BJ (cell line): ENCODE data around the gene SPRED2. TPM values are rescaled to one million over a fixed set of nuclear protein-coding genes. Genes with fewer than 3 reads are reported as not detected.

Source experiments
- CTCF ChIA-PET: fragments of 350-600 bp; formaldehyde crosslinking; extraction: SDS; loops from one replicate; lab custom pipeline; 2021; ENCODE audit warnings: antibody characterized with exemption, inconsistent platforms; lab: Yijun Ruan, JAX
- POLR2A ChIA-PET: fragments of 300-600 bp; sonication (Branson Sonifier 250); formaldehyde crosslinking; extraction: SDS; loops from one replicate; lab custom pipeline; 2021; ENCODE audit warnings: antibody characterized with exemption; lab: Charles Lee
- DNase-seq: peaks from one replicate; pipeline ENCODE4 v3.0.0-alpha.2; 2011; ENCODE audit warnings: low read depth
- H3K27me3 ChIP-seq: 2 replicates; pipeline ENCODE4 v1.6.0; 2011; ENCODE audit warnings: low read length; ENCODE audit not compliant: control insufficient read depth, insufficient read depth
- H3K36me3 ChIP-seq: 2 replicates; pipeline ENCODE4 v1.5.1; 2011; ENCODE audit warnings: low read length; ENCODE audit not compliant: control insufficient read depth, insufficient read depth
- H3K4me3 ChIP-seq: 2 replicates; pipeline ENCODE4 v1.5.1; 2011; ENCODE audit warnings: low read depth, mild to moderate bottlenecking, control low read depth, low read length
- polyA plus RNA-seq: library from polyadenylated mRNA; depleted of rRNA; stranded (reverse); fragments of >200 nt; gene quantifications from 2 replicates; pipeline ENCODE4 v1.2.3, GENCODE V29; 2011
- TF ChIP-seq, protein P1 (sequence below): IDR thresholded peaks from 2 replicates; pipeline ENCODE4 v1.5.1; 2011; ENCODE audit warnings: low read depth, mild to moderate bottlenecking, control low read depth, inconsistent platforms, low read length, moderate library complexity; ENCODE audit not compliant: insufficient read depth

SPRED2 gene
- polyA plus RNA-seq, 1 experiment = 13.1 TPM

DNA sequence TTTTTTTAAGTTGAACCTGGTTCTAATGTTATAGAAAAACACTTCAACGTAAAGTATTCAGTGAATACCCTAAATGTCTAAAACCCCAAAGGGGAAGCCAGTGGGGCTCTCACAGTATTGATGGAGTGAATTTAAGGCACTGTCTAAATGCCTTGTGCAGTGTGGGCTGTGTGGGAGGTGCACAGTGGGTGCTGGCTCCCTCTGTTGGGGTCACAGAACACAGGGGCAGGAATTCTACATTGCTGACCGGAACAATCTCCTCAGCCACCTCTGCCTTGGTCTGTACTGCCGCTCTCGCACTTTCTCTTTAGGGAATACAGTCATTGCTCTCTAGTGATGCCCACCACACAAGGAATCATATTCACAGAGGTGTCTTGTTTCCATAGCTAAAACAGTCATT lies 45.4 kb downstream of the SPRED2 start:
- ChIA-PET POLR2A (no interaction called here), CTCF (interaction anchor here (2.2 kb wide), 1 partner anchor 9 kb away, joined by 8 read pairs; no protein-coding TSS in a partner anchor)
- DNase-seq = no peak

DNA sequence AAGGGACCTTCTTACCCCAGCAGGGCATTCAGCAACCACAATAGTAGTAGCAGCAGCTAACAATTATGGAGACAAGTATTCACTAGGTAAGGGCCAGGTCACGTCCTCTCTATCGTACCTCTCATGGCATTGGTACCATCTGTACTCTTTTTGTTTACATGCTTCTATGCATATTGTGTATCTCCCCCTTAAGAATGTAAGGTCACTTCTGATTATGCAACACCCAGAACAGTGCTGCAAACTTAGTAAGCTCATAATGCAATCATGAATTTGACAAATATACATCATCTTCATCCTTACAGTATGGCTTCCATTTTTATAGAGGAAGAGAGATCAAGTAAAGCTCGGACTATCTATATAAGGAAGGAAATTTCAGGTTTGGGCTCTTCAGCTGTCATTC lies 46.1 kb downstream of the SPRED2 start:
- ChIA-PET POLR2A (interaction anchor here (0.5 to 0.6 kb wide), 3 partner anchors 85 to 302 kb away, joined by 4 to 14 read pairs (median 8); partner anchors contain the start of gene ACTR2), CTCF (interaction anchor here (1.2 to 2.2 kb wide), 2 partner anchors 10 to 13 kb away, joined by 3 to 8 read pairs; no protein-coding TSS in a partner anchor)
- no peaks in the 10 kb centered on the region for H3K36me3 ChIP-seq

More for the DNA sequence above, 45.4 kb downstream of the SPRED2 start:
- Histone ChIP-seq H3K27me3 (no peaks in the 10 kb centered on the region), H3K36me3 (no peaks in the 10 kb centered on the region), H3K4me3 (no peak overlapping the region)
- TF ChIP-seq, protein P1, sequence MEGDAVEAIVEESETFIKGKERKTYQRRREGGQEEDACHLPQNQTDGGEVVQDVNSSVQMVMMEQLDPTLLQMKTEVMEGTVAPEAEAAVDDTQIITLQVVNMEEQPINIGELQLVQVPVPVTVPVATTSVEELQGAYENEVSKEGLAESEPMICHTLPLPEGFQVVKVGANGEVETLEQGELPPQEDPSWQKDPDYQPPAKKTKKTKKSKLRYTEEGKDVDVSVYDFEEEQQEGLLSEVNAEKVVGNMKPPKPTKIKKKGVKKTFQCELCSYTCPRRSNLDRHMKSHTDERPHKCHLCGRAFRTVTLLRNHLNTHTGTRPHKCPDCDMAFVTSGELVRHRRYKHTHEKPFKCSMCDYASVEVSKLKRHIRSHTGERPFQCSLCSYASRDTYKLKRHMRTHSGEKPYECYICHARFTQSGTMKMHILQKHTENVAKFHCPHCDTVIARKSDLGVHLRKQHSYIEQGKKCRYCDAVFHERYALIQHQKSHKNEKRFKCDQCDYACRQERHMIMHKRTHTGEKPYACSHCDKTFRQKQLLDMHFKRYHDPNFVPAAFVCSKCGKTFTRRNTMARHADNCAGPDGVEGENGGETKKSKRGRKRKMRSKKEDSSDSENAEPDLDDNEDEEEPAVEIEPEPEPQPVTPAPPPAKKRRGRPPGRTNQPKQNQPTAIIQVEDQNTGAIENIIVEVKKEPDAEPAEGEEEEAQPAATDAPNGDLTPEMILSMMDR = no peak

DNA sequence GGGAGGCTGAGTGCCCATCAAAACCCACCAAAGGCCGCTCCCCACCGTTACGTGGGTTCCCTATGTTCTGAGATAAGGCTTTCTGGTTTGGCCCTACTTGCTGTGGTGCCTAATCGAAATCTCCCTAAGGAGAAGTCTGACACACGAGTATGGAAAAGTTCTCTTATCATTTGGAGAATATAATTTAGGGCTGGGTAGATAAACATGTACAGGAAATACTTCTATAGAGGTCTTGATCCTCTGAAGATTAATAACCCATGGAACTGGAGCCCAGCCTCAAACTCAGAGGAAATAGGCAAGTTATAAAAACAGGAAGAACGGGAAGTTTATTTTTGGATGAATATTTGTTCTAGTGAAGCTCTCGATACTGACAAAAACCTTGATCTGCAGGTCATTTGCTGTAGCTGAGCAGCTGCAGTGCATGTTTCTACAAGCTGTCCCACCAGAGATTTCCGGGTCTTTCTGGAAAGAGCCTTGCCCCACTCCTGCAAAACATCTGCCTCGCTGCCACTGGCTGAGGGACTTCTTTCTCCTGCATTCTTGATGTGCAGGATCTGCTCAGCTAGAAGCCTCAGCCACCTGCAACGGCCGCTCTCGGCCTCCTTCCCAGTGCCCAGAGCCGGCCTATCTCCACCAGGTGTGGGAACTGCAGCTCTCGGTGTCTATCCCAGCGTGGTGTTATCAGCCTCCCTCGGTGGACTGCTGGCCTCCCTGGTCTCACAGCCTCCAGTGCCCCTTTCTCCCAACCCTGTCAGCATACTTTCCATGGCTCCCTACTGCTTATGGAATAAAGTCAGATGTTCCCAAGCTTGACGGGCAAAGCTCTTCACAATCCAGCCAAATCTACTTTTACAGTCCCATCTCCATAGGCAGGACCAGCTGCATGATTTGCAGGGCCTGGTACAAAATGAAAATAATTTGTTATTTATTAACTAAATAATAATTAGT lies 48.6 kb downstream of the SPRED2 start:
- ChIA-PET POLR2A (no interaction called here), CTCF (interaction anchor here (0.5 to 2.2 kb wide), 4 partner anchors 11 to 33 kb away, joined by 3 to 8 read pairs (median 4); no protein-coding TSS in a partner anchor)
- H3K27me3 ChIP-seq = no peaks in the 10 kb centered on the region
- H3K36me3 ChIP-seq = no peaks in the 10 kb centered on the region
- no peak overlapping the region for H3K4me3 ChIP-seq
- no peak for DNase-seq
- TF ChIP-seq, protein P1 = no peak

More for the DNA sequence above, 46.1 kb downstream of the SPRED2 start:
- DNase-seq = no peak
- TF ChIP-seq, protein P1 = no peak
- Histone ChIP-seq H3K27me3 (no peaks in the 10 kb centered on the region), H3K4me3 (no peak overlapping the region)

DNA sequence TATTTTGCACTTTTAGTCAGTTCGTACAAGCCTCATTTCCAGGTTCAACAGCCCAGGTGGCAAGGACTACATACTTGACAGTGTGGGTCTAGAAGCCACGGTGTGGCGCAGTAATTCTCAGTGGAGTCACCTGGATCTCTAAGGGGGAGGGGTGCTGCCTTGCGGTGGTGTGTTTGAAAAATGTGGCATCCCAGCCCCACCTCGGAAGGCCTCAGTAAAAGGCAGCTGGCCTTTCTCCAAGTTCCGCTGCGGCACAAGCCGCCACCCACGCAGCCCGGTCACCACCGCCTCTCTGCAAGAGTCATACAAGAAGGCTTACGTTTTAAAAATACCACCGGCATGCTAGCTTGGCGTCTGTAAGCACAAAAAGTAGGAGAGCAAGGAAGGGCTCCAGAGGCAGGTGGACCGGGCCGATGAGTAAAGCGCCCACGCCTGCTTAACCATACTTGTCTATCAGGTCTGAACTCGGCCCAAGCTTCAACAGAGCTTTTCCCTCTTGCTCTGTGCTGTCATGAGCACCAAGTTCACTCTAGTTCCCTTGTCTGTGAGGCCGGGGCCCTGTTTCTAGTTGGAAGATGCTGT lies 49.5 kb downstream of the SPRED2 start:
- ChIA-PET POLR2A (no interaction called here), CTCF (interaction anchor here (0.5 to 2.2 kb wide), 4 partner anchors 10 to 32 kb away, joined by 3 to 8 read pairs (median 4); no protein-coding TSS in a partner anchor)
- DNase-seq = peak; percentile 53
- H3K4me3 ChIP-seq = no peak overlapping the region
- TF ChIP-seq, protein P1 = no peak
- H3K36me3 ChIP-seq = no peaks in the 10 kb centered on the region
- no peaks in the 10 kb centered on the region for H3K27me3 ChIP-seq

DNA sequence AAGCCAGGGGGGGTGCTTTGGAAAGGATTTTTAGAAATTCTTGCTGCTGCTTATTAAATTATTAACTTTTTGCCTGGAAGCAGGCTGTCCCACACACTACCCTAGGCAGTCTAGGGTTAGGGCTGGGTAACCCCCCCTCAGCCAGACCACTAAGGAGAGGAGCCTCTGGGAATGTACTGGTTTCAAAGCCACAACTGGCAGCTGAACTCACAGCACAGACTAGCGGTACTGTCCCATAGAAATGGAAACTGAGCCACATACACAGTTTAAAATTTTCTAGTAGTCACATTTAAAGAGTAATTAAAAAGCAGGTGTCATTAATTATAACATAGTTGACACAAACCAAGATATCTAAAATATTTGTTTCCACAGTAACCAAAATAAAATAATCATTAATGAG lies 50.1 kb downstream of the SPRED2 start:
- TF ChIP-seq, protein P1 = no peak
- ChIA-PET POLR2A (no interaction called here), CTCF (interaction anchor here (1.7 to 2.2 kb wide), 2 partner anchors 9 to 11 kb away, joined by 4 to 8 read pairs; no protein-coding TSS in a partner anchor)
- no peak for DNase-seq
- H3K4me3 ChIP-seq = no peak overlapping the region
- H3K36me3 ChIP-seq = no peaks in the 10 kb centered on the region
- H3K27me3 ChIP-seq = no peaks in the 10 kb centered on the region
